NCI-H82 (cell line): Measurements from ENCODE around the gene IGLL5.
A peak's percentile ranks its signal among the peaks of the same experiment; 100 is the strongest.
"Not testable (repeated sequence)": the region's sequence is repeated elsewhere in the genome, so short reads cannot be mapped to it uniquely, and the experiment has no call there.

Experiments
- DNase-seq: peaks from one replicate; lab custom pipeline; 2025; lab: John Stamatoyannopoulos, UW

IGLL5 gene

DNA sequence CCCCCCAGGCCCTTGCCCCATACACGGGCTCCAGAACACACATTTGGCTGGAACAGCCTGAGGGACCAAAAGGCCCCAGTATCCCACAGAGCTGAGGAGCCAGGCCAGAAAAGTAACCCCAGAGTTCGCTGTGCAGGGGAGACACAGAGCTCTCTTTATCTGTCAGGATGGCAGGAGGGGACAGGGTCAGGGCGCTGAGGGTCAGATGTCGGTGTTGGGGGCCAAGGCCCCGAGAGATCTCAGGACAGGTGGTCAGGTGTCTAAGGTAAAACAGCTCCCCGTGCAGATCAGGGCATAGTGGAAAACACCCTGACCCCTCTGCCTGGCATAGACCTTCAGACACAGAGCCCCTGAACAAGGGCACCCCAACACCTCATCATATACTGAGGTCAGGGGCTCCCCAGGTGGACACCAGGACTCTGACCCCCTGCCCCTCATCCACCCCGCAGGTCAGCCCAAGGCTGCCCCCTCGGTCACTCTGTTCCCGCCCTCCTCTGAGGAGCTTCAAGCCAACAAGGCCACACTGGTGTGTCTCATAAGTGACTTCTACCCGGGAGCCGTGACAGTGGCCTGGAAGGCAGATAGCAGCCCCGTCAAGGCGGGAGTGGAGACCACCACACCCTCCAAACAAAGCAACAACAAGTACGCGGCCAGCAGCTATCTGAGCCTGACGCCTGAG, 13.1 kb downstream of the IGLL5 start:
- DNase-seq, result not testable (repeated sequence)

DNA sequence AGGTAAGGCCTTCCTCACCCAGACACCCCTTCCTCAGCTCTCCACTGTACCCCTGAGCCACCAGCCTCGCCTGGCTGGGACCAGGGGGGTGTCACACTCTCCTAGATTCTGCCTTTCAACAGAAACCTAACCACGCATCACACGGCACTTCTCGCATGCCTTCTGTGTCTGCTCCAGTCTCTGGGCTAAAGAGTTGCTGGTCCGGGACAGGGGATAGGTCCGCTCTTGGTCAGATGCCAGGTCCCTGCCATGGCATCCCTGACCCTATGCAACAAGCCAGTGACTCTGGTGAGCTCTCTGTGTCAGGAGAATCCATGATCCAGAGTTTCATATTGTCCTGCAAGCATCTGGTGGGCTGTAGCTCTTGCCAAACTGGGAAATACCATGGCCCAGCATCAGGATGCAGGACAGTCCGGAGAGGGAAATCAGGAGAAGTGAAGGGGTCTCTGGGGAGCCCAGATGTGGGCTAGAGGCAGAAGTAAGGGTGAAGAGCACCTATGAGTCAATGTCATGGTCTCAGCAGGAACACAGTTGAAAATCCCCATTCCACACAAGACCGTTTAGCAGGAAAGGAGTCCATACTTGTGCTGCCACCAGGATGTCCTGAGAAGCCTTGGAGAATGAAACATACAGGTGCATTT, 14.1 kb downstream of the IGLL5 start:
- DNase-seq, result no peak

DNA sequence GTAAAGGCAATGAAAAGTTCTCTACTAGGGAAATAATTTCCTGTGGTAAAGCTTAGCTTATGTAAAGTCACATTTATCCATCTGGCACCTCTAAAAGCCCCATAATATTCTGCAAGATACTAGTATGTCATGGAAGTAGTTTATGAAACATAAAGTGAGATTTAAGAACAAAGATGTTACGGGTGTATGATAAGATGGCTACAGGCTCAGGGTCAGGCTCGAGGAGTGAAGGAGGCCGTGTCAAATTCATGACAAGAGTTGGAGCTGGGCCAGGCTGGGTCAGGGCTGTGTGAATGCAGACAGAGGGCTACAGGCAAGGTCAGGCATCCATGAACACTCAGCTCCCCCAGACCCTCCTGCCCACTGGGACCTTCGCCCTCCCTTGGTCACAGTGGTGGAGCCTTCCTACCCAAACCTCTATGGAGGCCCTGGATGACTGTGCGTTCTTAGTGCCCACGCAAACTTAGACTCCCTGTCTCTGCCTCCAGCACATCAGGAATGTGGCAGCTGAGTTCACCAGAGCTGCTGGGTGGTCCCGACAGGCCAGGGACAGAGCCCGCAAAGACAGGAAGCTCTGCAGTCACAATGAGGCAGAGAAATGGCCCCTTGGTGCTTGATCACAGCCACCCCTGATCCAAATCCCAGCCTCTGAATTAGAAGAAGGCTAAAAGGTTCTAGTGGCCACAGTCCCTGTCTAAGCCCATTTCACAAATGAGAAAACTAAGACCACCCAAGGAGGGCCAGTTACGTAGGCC, 14.8 kb downstream of the IGLL5 start:
- DNase-seq, result no peak

DNA sequence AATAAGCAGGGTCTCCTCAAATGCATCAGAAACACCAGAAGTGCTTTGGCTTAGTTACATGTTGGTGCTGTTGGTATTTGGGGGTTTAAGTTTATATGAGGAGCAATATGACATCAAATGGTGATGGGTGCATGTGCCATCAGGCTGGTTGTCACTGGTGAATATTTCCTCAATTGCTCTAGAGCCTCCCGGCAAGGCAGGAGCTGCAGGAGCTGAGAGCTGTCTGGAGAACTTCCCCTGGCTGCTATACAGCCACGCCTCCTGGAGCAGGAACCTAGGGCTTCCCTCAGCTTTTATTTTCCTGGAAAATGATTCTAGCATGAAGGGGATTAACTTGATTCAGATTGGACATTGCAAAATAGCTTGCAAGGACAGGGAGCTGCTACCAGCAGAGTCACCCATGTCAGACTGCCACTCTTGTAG, 15.8 kb downstream of the IGLL5 start:
- DNase-seq, result peak; percentile 16

DNA sequence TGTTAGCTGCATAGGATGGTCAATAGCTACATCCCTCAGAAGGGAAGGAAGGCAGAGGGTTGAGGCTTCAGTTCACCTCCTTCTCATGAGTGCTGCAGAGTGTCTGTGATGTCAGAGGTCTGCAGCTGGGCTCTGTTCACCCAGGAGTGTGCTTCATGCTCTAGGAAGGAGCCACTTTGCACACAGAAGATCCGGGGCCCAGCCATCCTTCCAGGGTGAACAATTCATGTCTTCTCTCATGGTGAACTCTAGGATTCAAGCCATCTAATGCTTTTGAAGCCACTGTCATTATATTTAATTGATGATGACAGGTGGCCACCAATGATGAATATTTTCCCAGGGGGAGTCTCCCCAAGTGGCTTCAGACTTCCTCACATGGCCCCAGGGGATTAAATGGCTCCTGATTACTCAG, 16.2 kb downstream of the IGLL5 start:
- DNase-seq, result not testable (repeated sequence)

DNA sequence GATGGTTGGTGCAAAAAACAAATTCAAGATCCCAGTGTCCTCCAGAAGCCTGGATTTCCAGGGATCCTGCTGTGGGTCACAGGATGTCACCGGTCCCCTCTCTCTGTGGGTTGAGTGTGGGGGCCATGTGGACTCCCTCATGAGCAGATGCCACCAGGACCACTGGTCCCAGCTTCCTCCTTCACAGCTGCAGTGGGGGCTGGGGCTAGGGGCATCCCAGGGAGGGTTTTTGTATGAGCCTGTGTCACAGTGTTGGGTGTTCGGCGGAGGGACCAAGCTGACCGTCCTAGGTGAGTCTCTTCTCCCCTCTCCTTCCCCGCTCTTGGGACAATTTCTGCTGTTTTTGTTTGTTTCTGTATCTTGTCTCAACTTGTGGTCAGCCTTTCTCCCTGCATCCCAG, 17.1 kb downstream of the IGLL5 start:
- DNase-seq, result not testable (repeated sequence)

DNA sequence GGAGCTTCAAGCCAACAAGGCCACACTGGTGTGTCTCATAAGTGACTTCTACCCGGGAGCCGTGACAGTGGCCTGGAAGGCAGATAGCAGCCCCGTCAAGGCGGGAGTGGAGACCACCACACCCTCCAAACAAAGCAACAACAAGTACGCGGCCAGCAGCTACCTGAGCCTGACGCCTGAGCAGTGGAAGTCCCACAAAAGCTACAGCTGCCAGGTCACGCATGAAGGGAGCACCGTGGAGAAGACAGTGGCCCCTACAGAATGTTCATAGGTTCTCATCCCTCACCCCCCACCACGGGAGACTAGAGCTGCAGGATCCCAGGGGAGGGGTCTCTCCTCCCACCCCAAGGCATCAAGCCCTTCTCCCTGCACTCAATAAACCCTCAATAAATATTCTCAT, 18.8 kb downstream of the IGLL5 start:
- not testable (repeated sequence) for DNase-seq

DNA sequence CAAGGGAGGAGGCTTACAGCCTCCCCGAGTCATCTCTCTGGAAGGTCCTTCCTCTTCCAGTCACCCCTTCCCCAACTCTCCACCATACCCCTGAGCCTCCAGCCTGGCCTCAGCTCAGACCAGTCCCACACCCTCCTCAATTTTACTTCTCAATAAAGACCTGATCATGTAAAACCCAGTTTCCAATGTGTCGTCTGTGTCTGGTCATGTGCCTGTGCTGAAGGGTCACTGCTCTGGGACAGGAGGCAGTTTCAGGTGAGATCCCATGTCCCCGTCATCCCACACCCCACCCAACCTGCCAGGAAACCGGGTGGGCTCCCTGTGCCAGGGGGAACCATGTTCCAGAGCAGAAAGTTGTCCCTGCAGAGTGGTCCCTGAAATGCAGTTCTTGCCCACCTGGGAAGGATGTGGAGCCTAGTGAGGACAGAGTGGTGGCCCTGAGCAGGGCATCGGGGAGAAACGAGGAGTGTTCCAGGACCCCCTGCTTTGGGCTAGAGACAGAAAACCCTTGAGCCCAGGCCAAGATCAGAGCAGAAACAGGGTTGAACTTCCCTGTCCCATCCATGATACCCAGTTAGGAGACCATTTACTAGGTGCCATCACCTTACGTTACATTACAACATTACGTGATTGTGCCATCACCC, 19.4 kb downstream of the IGLL5 start:
- DNase-seq, result no peak

DNA sequence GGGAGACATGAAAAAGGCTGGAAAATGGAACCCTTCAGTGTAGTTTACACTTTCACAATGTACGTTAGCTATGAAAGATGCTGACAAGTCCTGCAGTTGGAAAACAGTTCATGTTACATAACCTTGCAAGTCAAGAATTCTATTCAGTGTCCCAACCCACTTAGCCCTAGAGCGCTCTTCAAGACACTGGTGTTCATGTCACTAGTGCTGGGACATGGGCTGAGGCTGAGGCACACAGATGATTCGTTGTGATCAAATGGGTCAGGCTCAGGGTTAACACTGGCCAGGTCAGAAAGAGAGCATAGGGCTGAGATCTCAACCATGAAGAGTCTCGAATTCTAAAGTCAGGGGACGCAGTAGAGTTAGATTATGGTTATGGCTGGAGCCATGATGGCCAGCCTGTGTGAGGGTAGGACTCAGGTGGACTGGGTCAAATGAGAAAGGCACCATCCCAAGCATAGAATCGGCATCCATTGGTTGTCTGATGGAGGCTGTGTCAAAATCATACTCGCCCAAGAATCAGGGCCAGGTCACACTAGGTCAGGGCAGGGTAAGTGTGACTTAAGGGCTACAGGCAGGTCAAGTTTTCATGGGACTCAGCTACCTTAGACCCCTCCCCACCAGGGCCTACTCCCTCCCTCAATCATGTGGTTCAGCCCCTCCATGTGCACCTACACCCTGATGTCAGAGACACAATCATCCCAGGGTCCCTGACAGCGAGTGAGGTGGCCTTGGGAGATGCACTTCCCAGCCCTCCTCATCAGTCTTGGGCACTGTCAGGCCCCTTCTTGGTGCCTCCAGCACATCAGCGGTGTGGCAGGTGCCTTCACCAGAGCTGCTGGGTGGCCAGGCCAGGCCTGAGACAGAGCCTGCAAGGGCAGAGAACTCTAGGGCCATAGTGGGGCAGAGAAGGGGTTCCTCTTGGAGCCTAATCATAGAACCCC, 20.2 kb downstream of the IGLL5 start:
- no peak for DNase-seq

DNA sequence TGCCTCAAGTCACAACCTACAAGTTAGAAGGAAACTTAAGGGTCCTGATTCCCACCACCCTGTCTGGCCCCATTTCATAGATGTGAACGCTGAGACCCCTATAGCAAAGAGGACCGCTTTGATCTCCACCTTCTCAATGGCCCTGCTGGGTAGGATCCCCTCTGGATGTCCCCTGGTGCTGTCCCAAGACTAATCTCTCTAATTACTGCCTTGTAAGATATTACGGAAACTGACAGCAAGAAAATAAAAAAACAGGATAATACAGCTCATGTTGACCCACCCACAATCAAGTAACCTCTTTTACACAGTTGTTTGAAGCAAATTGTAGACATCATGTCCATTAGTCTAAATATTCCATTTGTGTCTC, 20.9 kb downstream of the IGLL5 start:
- no peak for DNase-seq

DNA sequence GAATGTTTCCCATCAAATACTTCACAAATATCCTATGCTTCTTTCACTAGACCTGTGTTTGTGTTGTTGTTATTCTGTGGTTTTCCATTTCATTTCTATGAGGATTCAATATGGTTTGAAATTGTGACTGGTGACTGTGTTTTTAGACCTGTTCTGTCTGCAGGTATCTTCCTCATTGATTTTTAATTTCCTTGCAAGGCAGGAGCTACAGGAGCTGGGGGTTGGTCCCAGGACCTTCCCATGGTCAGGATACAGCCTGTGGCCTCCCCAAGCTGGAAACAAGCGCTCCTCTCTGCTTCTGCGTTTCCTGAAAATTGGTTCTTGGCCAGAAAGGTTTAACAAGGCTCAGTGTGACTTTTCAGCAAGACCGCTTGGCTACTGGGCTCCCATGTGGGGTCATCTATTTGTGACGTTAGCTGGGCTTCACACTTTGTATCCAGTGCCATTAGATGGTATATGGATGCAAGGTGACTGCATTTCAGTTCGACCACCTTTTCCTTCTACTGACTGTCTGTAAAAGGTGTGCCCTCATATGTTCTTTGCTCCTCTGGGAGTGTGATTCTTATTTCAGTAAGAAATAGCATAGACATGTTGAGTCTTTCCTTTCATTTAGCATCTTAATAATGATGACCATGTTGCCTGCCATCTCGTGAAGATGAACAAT, 21.5 kb downstream of the IGLL5 start:
- no peak for DNase-seq

DNA sequence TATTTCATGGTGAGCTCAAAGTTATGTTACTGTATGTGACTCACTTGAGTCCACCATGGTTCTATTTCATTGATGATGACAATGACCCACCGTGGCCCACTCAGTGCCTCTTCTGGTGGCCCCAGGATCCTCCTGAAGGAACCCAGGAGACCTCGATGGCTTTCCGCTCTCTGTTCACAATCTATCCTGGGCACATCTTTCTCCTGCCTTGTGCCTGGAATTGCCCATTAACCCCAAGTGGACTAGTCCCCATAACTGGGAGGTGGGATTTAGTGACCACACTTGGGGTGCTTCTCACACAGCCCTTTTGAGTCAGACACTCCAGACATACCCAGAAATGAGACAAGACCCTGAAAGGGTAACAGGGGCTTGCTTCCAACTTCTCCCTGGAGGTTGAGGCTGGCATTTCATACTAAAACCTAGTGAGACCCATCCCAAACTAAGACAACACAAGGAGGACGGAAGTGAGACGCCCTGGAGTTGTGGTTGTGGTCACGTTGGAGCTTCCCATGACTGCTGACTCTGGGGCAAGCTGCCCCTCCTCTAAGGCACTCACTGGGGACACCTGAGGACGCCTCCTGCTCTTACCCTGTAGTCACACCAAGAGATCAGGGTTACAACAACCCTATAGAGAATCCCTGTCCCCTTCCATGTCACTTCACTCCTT, 22.1 kb downstream of the IGLL5 start:
- no peak for DNase-seq

DNA sequence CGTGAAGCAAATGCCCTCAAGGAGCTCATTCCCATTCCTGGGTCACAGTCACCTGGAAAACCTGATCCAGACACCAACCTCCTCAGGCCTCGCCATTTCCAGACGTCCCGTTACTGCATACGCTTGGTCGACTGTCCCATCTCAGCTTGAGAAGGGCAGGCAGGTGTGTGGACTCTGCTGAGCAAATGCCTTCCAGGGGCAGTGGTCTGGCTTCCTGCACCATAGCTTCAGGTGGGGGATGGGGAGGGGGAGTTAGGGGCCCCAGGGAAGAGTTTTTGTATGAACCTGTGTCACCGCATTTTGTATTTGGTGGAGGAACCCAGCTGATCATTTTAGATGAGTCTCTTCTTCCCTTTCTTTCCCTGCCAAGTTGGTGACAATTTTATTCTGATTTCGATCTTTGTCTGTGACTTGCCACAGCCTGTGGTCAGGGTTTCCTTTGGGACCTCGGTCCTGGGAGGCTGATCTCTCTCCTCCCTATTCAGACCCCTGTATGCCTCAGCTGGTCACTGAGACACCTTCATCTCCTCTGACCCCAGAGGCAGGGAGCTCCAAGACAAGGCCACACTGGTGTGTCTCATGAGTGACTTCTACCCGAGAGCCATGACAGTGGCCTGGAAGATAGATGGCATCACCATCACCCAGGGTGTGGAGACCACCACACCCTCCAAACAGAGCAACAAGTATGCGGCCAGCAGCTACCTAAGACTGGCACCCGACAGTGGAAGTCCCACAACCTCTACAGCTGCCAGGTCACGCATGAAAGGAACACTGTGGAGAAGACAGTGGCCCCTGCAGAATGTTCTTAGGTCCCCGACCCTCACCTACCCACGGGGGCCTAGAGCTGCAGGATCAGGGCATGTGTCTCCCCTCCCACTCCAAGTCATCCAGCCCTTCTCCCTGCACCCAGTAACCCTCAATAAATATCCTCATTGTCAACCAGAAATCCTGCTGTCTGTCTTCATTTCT, 22.9 kb downstream of the IGLL5 start:
- DNase-seq, result no peak

DNA sequence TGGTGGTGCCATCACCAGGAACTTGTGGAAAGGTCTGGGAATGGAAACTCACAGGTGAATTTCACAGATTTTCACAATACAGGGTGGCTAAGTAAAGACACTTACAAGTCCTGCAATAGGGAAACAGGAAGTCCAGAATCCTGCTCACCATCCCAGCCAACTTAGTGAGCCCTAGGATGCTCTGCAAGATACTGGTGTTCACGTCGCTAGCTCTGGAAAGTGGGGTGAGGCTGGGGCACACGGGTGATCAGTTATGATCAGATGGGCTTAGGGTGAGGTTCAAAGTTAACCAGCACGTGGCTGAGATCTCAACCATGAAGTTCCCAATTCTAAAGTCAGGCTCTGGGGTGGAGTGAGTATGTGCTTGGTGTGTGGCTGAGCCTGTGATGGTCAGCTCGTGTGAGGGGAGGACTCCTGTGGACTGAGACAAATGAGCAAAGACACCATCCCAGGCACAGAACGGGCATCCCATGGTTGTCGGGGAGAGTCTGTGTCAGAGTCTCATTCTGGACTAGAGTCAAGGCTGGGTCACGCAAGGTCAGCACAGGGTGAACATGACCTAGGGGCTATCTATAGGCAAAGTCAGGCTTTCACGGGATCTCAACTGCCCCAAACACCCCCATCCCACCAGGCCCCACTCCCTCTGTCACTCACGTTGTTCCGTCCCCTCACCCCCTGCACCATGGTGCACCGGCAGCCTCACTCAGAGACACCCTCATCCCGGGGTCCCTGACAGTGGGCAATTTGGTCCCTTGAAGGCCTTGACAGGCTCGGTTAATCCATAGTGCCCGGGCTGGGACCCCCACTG, 23.9 kb downstream of the IGLL5 start:
- no peak for DNase-seq

DNA sequence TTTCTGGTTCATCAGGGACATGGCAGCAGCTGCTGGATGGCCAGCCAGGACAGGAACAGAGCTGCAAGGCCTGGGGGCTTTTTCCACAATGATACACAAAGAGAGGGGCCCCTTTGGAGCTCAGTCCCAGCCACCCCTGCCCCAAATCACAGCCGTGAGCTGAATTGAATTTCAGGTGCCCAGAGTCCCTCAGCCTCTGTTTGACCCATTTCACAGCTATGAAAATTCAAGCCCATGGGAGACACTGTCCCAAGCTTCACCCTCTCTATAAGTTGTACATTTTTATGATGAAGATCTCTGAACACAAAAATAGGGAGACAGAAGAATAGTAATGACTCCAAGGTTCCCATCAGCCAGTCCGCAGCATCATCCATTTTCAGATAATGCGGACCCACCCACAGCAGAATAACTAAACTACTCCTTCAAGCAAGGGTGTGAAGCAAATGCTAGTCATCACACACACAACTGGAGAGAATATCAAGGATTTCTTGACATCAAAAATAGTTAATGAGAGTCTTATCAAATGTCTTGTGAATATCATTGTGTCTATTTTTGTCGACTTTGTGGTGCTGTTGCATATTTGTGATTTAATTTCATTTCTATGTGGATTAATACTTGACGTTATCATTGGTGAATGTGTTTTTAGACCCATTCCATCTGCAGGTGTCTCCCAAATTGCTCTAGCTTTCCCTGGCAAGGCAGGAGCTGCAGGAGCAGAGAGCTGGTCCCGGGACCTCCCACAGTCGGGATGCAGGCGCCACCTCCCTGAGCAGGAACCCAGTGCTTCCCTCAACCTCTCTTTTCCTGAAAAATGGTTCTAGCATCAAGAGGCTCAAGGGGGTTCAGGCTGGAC, 24.7 kb downstream of the IGLL5 start:
- DNase-seq, result no peak

DNA sequence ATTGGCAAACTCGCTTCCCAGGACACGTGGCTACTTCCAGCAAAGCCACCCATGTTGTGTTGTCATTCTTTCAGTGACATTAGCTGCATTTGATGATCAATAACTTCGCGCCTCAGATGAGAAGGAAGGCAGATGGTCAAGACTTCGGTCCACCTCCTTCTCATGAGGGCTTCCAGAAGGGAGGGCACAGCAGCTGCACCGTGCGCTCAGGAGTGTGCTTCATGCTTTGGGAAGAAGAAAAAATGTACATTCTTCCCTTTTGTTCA, 25.3 kb downstream of the IGLL5 start:
- no peak for DNase-seq

DNA sequence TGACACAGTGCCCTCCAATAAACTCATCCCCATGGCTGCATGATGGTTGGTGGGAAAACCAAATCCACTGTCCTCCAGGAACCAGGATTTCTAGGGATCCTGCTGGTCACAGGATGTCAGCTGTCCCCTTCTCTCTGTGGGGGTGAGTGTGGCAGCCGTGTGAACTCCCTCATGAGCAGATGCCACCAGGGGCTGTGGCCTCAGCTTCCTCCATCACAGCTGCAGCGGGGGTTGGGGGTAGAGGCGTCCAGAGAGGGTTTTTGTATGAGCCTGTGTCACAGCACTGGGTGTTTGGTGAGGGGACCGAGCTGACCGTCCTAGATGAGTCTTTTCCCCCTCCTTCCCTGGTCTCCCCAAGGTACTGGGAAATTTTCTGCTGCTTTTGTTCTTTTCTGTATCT, 26.4 kb downstream of the IGLL5 start:
- no peak for DNase-seq
